Mucosa of descending colon (tissue), 3 donors: ENCODE data around the gene STX1B. TPM values are rescaled to one million over a fixed set of nuclear protein-coding genes. Genes with fewer than 3 reads are reported as not detected.
"Not testable (repeated sequence)": the region's sequence is repeated elsewhere in the genome, so short reads cannot be mapped to it uniquely, and the experiment has no call there.

Experiments used
- ATAC-seq: fragments of 200-7000 bp; cut with Tn5 transposase; one replicate; pipeline ENCODE4 v1.9.1; 2020; ENCODE audit warnings: mild to moderate bottlenecking, moderate library complexity
- DNase-seq, 3 donors: peaks; one replicate each; pipeline ENCODE4 v3.0.0-alpha.2; 2020
- H3K36me3 ChIP-seq: fragments of 200-600 bp; one replicate; pipeline ENCODE4 v1.8.0; 2021; ENCODE audit warnings: low read depth, mild to moderate bottlenecking
- H3K4me1 ChIP-seq: fragments of 200-600 bp; one replicate; pipeline ENCODE4 v1.8.0; 2021; ENCODE audit warnings: low read depth, mild to moderate bottlenecking
- H3K4me3 ChIP-seq: fragments of 200-600 bp; one replicate; pipeline ENCODE4 v1.8.0; 2021; ENCODE audit warnings: mild to moderate bottlenecking
- H3K9me3 ChIP-seq: fragments of 200-600 bp; one replicate; pipeline ENCODE4 v1.8.0; 2021; ENCODE audit warnings: mild to moderate bottlenecking
- CTCF ChIP-seq: fragments of 200-600 bp; IDR thresholded peaks from one replicate; pipeline ENCODE4 v1.8.0; 2022; ENCODE audit warnings: antibody characterized with exemption, mild to moderate bottlenecking
- intact Hi-C, 2 donors: fragments of 100-400 bp; cut with DNase I in 1 of 2; cut with micrococcal nuclease in 1 of 2; formaldehyde crosslinking; loops; one replicate each; pipeline versions ENCODE4 v1.11.0 to v1.11.1; 2022; cut with DNase I, micrococcal nuclease
- total RNA-seq, 3 donors: library from RNA; stranded (reverse); fragmentation: NEBNext Ultra II Directional in 2 of 3; extraction: Animal tissue kit (Norgen Biotek cat#: 25700) in 2 of 3; gene quantifications; one replicate each; pipeline versions ENCODE4 v1.2.1 to v1.2.4, GENCODE V29; 2021 to 2023
- donor health status: DM: no; HTN: no; CAD: no; lungs with moderate emphysema.
- donor health status: DM: no; HTN: no; CAD: no.
- donor health status: DM: no; HTN: yes; CAD: no.

The STX1B gene
- total RNA-seq, 3 donors from 2014 or later, result 0.14 to 2.8 (median 0.84) TPM

DNA sequence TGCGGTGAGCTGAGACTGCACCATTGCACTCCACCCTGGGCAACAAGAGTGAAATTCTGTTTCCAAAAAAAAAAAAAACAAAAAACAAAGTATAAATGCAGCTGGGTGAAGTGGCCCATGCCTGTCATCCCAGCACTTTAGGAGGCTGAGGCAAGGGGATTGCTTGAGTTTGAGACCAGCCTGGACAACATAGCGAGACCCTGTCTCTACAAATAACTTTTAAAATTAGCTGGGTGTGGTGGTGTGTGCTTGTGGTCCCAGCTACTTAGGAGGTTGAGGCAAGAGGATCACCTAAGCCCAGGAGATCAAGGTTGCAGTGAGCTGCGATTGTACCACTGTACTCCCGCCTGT is 12.8 kb upstream of the STX1B start:
- Histone ChIP-seq H3K9me3 (no peaks in the 10 kb centered on the region), H3K4me3 (no peak overlapping the region), H3K36me3 (no peaks in the 10 kb centered on the region), H3K4me1 (no peaks in the 10 kb centered on the region)
- ATAC-seq (no peak), DNase-seq (no peak)
- intact Hi-C loops, result no loop called here
- no peak for TF ChIP-seq CTCF

- intact Hi-C loops, result no loop called here
- no peak for TF ChIP-seq CTCF
- Histone ChIP-seq H3K4me1 (no peaks in the 10 kb centered on the region), H3K4me3 (no peak overlapping the region), H3K36me3 (no peaks in the 10 kb centered on the region), H3K9me3 (no peaks in the 10 kb centered on the region)
- DNase-seq, result no peak
- peak; percentile 79 for ATAC-seq
Measured at GRCh38 chr16:31022544-31023251, 12.3 kb upstream of the STX1B start.

DNA sequence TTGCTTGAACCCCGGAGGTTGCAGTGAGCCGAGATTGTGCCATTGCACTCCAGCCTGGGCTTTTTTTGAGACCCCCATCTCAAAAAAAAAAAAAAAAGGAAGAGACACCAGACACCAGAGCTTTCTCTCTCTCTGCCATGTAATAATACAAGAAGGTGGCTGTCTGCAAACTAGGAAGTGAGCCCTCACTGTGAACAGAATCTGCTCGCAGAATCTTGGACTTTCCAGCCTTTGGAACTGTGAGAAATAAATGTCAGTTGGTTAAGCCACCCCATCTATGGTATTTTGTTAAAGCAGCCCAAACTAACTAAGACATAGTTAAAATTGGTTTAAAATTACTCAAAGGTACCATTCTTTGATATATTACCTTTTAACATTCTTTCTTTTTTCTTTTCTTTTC is 10.1 kb upstream of the STX1B start:
- H3K36me3 ChIP-seq, result no peaks in the 10 kb centered on the region
- H3K4me1 ChIP-seq, result no peaks in the 10 kb centered on the region
- DNase-seq, result no peak
- H3K4me3 ChIP-seq, result no peak overlapping the region
- no peaks in the 10 kb centered on the region for H3K9me3 ChIP-seq
- no peak for TF ChIP-seq CTCF
- intact Hi-C loops, result no loop called here
- no peak for ATAC-seq

GRCh38 chr16:31017756-31018155 is 7.3 kb upstream of the STX1B start:
- ATAC-seq, DNase-seq, H3K4me3 ChIP-seq, H3K9me3 ChIP-seq, H3K4me1 ChIP-seq, intact Hi-C loops, H3K36me3 ChIP-seq: not testable (repeated sequence)

DNA sequence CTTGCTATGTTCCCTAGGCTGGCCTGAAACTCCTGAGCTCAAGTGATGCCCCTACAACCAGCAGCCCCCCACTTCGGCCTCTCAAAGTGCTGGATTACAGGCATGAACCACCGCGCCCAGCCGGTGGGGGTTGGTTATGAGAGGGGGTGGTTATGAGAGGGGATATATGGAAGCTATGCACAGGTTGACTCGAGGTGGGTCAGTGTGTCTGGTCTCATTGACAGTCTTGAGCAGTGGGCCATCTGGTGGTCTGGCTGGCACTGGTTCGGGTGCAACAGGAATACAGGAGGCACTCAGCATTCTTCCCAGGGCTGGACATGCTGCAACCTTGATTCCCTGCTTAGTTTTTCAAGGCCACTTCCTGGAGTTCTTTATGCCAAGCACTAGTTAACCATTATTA is 5.6 kb upstream of the STX1B start:
- no peaks in the 10 kb centered on the region for H3K9me3 ChIP-seq
- ATAC-seq (peak; percentile 48), DNase-seq (no peak)
- H3K4me1 ChIP-seq, result no peaks in the 10 kb centered on the region
- no peak overlapping the region for H3K4me3 ChIP-seq
- intact Hi-C loops, result no loop called here
- H3K36me3 ChIP-seq, result no peaks in the 10 kb centered on the region
- no peak for TF ChIP-seq CTCF

GRCh38 chr16:31013292-31013691 is 2.9 kb upstream of the STX1B start:
- intact Hi-C loops, H3K36me3 ChIP-seq, H3K4me3 ChIP-seq, H3K9me3 ChIP-seq, DNase-seq, H3K4me1 ChIP-seq, ATAC-seq: not testable (repeated sequence)

DNA sequence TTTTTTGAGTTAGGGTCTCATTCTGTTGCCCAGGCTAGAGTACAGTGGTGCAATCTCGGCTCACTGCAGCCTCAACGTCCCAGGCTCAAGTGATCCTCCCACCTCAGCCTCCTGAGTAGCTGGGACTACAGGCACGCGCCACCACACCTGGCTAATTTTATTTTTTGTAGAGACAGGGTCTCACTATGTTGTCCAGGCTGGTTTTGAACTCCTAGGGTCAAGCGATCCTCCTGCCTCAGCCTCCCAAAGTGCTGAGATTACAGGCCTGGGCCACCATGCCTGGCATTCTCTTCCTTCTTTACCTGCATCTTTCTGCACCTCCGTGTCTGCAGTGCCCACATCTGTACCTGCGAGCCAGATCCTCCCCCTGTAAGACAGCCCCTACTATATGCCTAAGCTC is 1.4 kb upstream of the STX1B start:
- ATAC-seq, intact Hi-C loops, H3K36me3 ChIP-seq: not testable (repeated sequence)

More for the DNA sequence above, 1.4 kb upstream of the STX1B start:
- not testable (repeated sequence) for DNase-seq, H3K4me3 ChIP-seq, H3K9me3 ChIP-seq, H3K4me1 ChIP-seq
